RPMI7951 (cell line): Measurements from ENCODE around the gene KLHL12. TPM values are rescaled to one million over a fixed set of nuclear protein-coding genes. Genes with fewer than 3 reads are reported as not detected.
"Not testable (repeated sequence)": the region's sequence is repeated elsewhere in the genome, so short reads cannot be mapped to it uniquely, and the experiment has no call there.

Source experiments
- DNase-seq: peaks from one replicate; pipeline ENCODE4 v3.0.0-alpha.2; 2012; ENCODE audit warnings: low read depth
- total RNA-seq: library from RNA; depleted of rRNA; stranded (reverse); fragments of >200 nt; shearing (Covaris generic); gene quantifications from 2 replicates; pipeline ENCODE4 v1.2.3, GENCODE V29; 2014

The KLHL12 gene
- total RNA-seq, 1 experiment from 2014 or later, result 19.1 TPM

DNA sequence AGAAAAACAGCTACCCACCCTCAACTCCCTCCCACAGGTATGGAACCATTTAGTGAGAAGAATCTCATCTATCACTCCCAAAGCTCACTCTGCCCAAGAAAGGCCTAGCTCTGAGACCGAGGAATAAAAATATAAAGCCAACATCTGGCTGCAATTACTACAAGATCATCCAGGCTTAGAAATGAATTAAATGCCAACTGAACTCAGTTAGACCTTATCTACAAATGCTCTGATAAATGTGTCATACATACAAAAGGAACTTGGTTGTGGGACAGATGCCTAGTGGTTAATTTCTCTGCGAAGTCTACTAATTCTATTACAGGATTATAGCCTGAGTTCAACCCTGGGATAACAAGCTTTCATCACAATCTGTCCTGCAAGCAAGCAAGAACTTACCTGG is 24.4 kb upstream of the KLHL12 start:
- DNase-seq, result no peak

DNA sequence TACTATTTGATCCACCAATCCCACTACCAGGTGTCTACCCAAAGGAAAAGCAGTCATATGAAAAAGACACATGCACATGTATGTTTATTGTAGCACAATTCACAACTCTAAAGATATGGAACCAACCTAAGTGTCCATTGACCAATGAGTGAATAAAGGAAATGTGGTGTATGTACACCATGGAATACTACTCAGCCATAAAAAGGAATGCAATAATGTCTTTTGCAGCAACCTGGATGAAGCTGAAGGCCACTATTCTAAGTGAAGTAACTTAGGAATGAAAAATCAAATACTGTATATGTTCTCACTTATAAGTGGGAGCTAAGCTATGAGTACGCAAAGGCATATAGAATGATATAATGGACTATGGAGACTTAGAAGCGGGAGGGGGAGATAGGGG is 18.4 kb upstream of the KLHL12 start:
- DNase-seq, result no peak

DNA sequence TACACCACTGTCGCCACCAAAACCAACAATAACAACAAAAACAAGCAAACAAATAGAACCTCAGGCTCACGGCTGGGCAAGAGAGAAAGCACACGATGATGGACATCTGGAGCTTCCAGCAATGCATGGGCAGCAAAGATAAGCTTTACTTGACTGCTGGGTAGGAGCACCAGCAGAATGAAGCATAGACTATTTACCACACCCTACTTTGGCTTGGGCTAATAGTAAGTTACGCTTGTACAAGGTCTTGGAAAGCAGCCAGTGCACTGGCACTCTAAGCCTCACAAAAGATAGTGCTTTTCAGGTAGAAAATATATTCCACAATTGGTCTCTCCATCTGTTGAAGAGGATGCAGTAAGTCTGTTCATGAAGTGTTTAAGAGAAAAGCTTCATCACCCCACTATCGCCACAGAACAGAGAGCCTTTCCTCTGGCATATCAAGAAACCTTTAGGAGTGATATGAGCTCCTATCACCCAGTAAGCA is 17.4 kb upstream of the KLHL12 start:
- no peak for DNase-seq

DNA sequence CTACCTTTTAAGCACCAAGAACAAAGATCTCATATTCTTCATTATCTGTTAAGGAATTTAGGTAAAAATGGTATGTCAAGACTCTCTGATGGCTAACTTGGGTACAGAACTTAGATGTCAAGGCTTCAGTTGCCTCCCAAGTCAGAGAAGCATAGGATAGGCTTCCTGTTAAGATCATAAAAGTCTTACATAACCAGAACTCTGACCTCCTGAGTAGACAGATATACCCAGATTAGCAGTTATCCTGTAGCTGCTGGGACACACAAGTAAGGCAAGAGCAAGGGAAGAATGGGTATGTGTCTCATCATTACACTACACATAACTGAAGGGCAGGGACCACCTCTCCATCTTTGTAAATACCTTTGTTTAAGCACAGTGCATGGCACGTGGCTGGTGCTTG is 15.4 kb upstream of the KLHL12 start:
- DNase-seq, result no peak

DNA sequence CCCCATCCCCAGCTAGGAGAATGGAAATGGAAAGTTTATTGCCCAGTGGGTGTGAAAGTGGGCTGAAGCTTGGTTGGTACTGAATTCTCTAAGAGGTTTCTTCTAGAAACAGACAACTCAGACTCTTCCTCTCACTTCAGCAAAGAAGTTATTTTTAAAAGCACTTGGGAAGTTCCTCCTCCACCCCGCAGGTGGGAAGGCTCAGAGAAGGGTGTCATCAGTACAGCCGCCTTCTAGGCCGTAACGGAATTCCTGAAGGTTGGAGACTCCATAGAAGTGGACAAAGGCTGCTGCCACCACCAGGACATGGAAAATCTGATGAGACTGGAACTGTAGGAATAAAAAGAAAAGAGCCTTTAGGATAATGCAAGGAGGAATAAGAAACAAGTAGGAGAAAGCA is 14.3 kb upstream of the KLHL12 start:
- DNase-seq, result no peak

DNA sequence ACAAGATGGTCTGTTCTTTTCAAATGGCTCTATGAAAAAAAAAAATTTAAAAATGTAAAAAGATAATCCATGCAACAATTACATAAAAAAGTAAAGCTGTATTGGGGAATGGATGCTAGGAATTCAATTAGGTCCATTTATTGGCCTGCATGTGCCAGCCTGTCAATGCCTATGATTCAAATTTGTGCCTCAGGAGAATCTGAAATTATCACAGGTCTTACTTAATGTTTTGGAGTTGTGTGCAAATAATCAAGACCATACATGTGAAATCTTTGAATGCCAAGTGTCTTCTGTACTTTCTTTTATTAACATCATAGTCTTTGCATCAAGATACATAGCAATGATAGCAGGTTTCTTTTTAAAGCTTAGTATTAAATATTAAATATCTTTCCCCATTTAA is 13.5 kb upstream of the KLHL12 start:
- DNase-seq, result no peak

DNA sequence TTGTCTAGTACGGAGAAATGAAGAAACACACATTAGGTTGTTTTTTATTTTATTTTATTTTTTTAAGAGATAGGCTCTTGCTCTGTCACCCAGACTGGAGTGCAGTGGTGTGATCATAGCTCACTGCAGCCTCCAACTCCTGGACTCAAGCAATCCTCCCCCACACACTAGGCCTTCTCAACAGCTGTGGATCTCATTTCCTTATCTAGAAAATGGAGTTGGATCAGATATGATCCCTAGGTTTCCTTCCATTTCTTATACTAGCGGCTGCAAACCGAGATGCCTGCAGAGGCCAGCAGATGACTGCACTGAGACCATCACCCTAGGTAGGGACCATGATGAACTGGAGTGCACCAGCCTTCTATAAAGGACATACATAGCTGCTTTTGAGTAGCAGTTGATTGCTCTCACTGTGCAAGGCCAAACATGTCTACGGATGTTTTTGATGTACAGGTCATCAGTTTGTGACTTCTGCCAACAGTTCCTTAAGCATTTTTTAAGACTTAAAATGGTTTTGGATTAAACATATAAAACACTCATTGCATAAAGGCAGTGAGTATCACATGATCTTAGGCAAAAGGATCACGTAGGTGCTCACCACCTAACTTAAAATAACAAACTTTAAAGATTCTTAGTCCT is 11.4 kb upstream of the KLHL12 start:
- DNase-seq, result no peak

DNA sequence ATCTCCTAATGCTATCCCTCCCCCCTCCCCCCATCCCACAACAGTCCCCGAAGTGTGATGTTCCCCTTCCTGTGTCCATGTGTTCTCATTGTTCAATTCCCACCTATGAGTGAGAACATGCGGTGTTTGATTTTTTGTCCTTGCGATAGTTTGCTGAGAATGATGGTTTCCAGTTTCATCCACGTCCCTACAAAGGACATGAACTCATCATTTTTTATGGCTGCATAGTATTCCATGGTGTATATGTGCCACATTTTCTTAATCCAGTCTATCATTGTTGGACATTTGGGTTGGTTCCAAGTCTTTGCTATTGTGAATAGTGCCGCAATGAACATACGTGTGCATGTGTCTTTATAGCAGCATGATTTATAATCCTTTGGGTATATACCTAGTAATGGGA is 9.4 kb upstream of the KLHL12 start:
- DNase-seq, result not testable (repeated sequence)

DNA sequence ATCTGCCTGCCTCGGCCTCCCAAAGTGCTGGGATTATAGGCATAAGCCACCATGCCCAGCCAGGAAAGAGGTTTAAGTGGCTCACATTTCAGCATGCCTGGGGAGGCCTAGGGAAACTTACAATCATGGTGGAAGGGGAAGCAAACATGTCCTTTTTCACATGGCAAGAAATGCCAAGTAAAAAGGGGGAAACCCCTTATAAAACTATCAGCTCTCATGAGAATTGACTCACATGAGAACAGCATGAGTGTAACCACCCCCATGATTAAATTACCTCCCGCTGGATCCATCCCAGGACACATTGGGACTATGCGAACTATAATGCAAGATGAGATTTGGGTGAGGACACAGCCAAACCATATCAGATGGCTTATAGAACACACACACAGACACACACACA is 8.8 kb upstream of the KLHL12 start:
- DNase-seq, result no peak

DNA sequence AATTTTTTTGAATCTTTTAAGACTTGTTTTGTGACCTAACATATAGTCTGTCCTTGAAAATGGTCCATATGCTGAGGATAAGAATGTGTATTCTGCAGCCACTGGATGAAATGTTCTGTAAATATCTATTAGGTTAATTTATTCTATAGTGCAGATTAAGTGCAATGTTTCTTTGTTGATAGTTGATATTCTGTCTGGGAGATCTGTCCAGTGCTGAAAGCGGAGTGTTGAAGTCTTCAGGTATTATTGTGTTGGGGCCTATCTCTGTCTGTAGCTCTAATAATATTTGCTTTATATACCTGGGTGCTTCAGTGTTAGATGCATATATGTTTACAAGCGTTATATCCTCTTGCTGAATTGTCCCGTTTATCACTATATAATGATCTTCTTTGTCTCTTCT is 7.7 kb upstream of the KLHL12 start:
- no peak for DNase-seq

DNA sequence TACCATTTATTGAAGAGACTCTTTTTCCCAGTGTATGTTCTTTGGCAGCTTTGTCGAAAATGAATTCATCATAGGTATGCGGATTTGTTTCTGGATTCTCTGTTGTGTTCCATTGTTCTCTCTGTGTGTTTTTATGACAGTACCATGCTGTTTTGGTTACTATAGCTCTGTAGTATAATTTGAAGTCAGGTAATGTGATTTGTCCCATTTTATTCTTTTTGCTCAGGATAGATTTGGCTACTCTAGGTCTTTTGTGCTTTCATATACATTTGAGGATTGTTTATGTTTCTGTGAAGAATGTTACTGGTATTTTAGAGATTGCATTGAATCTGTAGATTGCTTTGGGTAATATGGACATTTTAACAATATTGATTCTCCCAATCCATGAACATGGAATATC is 5.4 kb upstream of the KLHL12 start:
- no peak for DNase-seq

DNA sequence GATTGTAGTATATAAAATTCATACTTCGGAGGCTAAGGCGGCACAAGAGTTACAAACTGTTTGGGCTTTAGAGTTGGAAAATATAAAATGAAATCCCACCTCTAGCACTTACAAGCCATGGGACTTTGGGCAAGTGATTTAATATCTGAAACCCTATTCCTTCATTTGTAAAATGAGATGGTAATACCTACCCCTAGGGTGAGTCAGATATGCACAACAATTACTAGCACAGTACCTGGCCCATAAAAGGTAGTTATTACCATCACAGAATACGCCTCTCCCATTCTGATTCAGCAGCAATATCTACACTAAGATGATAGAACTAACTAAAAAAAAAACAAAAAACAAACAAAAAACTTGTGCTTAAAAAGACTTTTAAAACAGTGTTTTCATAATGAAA is 3.5 kb downstream of the KLHL12 start:
- no peak for DNase-seq

DNA sequence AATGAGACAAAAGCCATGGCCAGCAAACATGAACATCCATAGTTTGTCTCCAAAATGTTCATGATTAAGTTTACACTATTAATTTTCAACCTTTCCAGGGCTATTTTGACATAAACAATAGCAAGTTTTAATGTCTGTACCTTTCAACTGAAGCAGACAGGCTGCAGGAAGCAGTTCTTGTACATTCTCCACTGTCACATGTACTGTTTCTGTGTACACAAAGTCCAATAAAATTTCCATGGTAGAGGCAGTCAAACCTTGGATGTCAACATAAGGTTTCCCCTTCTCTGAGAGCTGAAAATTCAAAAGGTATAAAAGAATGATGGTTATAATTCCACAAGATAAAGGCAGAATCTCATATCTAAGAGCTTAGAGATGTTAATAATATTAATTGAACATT is 7.4 kb downstream of the KLHL12 start:
- DNase-seq, result no peak

DNA sequence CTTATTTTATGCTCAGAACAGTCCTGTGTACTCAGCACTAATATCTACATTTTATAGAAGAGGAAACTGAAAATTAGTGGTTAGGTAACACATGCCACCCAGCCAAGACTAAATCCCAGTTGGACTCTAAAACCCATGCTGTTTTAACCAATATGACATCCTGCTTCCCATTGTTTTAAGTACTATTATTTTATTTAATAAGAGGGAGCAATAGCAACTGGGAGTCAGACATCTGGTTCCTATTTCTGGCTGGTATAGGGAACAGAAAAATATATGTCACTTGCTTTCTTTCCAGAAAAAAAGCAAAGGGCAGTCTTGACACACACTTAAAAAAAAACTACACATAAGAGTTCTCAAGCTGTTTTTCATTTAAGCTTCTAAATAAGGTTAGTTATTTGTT is 11.9 kb downstream of the KLHL12 start:
- DNase-seq, result no peak

DNA sequence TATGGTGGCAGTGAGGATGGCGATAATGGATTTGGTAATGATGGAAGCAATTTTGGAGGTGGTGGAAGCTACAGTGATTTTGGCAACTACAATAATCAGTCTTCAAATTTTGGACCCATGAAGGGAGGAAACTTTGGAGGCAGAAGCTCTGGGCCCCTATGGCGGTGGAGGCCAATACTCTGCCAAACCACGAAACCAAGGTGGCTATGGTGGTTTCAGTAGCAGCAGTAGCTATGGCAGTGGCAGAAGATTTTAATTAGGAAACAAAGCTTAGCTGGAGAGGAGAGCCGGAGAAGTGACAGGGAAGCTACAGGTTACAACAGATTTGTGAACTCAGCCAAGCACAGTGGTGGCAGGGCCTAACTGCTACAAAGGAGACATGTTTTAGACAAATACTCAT is 14.6 kb downstream of the KLHL12 start:
- not testable (repeated sequence) for DNase-seq

DNA sequence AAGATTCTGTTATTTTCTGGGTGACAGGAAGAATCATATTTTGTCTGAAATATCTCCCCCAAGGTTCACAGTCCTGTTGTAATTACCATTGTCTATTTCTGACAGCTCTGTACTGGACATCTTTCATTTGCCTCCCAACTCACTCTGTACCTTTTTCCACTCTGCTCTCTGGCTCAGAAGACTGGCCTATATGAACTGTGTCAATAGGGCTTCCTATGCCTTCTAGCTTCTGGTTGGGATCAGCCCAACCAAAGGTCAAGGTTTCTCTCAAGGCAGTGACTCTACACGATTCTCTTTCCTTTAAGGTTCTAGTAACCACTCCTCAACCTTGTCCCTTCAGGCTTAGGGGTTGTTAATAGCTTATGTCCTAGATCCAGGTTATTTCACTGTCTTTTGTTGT is 17.5 kb downstream of the KLHL12 start:
- no peak for DNase-seq

DNA sequence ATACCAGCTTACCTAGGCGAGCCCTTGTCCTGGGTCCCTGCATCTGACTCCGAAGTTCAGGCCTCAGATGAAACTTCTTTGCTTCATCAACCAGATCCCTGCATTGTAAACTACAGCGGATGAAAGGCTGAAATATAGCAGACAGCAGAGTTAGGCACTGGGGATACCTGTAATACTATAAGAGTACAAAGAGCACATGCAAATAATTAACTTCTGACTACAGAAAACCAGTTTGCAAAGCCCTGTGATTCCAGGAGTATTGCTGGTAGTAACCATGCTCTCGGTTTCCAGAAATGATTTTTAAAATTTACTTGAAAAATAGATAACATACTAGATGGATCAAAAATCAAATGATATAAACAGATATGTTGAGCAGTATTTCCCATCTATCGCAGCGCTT is 18.0 kb downstream of the KLHL12 start:
- no peak for DNase-seq

DNA sequence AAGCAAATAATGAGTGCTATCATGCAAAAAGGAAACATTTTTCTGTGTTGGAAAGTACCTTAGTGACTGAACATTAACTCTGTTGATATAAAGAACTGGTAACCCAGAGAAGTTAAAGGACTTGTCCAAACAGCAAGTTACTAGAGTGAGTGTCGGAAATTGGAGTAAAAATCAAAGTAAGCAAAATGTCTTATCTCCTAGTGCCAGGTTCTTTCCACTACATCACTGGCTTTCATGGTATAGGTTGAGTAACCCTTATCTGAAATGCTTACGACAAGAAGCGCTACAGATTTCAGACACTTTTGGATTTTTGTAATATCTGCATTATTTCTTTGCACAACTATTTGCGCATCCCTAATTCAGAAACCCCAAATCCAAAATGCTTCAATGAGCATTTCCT is 21.7 kb downstream of the KLHL12 start:
- no peak for DNase-seq

DNA sequence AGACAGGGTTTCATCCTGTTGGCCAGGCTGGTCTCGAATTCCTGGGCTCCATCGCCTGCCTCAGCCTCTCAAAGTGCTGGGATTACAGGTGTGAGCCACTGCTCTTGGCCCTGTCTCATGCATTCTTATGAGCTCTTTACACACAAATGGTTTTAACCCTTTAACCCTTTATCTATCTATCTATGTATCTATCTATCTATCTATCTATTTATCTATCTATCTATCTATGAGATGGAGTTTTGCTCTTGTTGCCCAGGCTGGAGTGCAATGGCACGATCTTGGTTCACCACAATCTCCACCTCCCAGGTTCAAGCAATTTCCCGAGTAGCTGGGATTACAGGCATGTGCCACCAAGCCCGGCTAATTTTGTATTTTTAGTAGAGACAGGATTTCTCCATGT is 23.2 kb downstream of the KLHL12 start:
- DNase-seq, result not testable (repeated sequence)

DNA sequence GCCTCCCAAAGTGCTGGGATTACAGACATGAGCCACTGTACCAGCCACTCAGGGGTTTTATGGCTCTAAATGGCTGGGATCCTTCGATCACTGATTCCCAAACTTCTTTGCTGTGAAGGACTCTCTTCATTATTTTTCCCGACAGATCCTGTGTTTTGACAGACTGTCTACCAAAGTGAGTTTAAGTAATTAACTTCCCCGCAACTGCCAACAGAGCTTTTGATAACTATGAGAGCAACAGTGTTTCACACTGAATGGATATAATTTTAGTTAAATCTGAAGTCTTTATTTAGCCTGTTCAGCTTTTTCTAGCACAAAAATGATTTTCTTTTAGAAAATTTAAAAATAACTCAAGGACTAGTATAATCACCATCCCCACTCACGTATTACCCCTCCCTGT is 25.5 kb downstream of the KLHL12 start:
- DNase-seq, result no peak

DNA sequence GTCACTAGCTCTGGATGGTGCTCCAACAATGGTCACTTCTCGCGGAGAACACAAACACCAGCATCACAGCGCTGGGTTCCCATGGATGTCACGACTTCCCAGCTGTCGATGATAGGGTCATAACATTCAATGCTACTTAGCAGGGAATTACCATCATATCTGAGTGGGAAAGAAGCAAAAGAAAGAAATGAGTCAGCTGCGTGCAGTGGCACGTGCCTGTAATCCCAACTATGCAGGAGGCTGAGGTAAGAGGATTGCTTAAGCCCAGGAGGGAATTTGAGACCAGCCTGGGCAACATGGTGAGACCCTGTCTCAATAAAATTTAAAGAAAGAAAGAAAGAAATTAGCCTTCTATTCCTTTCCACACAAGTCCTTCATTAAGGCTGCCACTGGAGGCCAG is 34.5 kb downstream of the KLHL12 start:
- no peak for DNase-seq

DNA sequence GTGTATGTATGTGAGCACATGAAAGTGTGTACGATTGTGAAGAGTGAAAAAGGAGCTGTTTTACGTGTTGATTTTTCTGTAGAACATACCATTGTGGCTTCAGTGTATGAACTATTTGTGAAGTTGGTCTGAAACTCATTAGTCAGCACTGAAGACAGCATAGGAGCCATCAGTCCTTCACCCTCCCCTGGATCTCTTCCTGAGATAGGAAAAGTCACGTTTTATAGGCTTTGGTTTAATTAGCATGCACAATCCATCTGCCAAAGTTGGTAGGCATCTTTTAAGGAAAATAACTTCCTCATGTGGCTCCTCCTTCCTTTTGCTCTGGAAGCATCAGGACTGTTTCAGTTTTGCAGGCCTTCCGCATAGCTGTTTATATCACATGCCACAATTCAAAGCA is 36.6 kb downstream of the KLHL12 start:
- DNase-seq, result no peak

DNA sequence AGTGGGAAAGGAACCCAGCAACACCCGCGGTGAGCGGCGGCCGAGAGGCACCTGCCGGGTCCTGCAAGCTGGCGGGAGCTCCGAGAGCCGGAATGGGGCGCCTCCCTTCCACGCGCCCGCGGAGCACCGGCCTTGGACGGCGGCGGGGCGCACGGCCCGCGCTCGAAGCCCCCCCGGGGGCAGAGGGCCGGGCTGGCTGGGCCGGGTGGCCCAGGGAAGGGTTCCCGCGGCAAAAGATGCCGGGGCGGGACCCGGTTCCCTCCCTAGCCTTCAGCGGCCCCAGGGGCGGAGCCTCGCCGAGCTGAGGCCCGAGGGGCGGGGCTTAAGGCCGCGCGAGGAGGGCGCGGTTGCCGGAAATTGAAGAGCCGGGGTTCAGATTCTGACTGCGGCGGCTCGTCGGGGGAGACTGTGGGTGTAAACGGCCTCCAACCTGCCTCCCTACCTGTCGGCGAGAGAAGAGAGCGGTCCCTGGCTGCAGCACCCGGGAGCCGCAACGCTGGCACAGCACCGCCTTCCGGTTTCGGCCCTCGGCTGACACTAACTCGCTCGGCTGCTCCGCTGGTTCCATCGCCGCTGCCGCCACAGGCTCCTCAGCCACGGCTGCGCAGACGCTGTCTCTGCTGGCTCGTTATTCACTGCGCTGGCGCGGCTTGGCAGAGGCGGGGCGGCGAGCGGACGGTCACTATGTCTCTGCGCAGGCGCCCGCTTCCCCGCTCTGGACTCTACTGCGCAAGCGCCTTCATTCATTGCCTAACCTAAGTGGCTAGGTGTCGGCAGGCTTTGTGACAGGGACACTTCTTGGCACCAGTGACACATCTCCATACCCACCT is 38.3 kb downstream of the KLHL12 start, which contains the start of gene RABIF:
RABIF (minus strand) TSS at position 619 of the 830 bp plus-strand sequence; CDS start at position 568, 51 bp downstream.
- DNase-seq, result peak; percentile 91

DNA sequence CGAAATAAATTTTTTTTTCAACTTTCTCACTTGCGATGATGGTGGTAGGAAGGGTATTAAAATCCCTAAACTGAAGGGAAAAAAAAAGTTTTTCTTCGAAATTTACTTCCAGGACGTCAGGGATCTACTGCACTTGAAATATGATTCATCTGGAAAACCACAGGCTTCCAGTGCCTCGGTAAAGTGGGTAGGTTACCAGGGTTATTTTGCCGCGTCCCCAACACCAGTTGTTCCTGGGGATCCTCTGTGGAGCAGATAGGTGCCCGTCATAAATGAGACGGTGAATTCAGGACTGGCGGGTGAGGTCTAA is 38.9 kb downstream of the KLHL12 start:
- DNase-seq, result peak; percentile 50
